Stimulated activated CD4-positive, alpha-beta T cell treated with anti-CD3 and anti-CD28 coated beads, Interleukin-15, amount 100 ng/mL, for 24 hours (primary cell): ENCODE data around the gene CTAGE9.

Experiments used
- DNase-seq: peaks from one replicate; pipeline ENCODE4 v3.0.0-alpha.2; 2020

The CTAGE9 gene

GRCh38 chr6:131660195-131660594 is 50.6 kb downstream of the CTAGE9 start:
- DNase-seq = no peak
